ENCODE results near the gene CIROP. TPM values are rescaled to one million over a fixed set of nuclear protein-coding genes. Genes with fewer than 3 reads are reported as not detected.

Gene CIROP
- total RNA-seq, 2 experiments from 2014 or later = not detected

DNA sequence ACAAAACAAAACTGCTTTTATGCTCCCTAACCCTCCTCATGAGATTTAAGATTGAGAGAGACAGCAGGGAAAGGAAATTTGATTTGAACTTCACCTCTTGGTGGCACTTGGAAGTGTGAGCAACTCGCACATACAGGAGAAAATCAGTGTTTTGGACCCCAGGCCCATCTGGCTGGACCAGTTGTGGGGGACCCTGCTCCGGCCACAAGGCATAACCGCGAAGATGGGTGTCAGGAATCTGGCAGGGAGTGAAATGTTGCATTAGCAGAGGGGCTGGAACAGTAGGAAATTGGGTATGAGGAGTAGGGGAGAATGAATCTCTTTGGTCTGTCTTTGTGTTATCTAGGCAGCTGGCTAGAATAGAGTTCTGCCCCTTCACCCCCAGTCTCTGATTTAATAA lies 1.2 kb downstream of the CIROP start:
- no peaks in the 10 kb centered on the region for H3K9me3 Mint-ChIP-seq
- DNase-seq (no peak), ATAC-seq (ENCODE audit: poor library complexity) (no peak)
- Histone ChIP-seq H3K4me1 (ENCODE audit: insufficient read depth, low read length) (no peaks in the 10 kb centered on the region), H3K9me3 (ENCODE audit: control insufficient read depth in 1 of 2, insufficient read depth in 1 of 2, low read length in 2 of 2) (no peaks in the 10 kb centered on the region), H3K27me3 (ENCODE audit: control insufficient read depth in 1 of 2, insufficient read depth in 2 of 2, low read length in 2 of 2) (no peaks in the 10 kb centered on the region), H3K4me3 (ENCODE audit: low read length) (no peak overlapping the region), H3K36me3 (ENCODE audit: insufficient read depth, low read length) (peaks cover 9% of the 10 kb centered on the region), H3K27ac (ENCODE audit: low read depth in 1 of 2, low read length in 2 of 2) (no peak overlapping the region)
- TF ChIP-seq, protein P1, sequence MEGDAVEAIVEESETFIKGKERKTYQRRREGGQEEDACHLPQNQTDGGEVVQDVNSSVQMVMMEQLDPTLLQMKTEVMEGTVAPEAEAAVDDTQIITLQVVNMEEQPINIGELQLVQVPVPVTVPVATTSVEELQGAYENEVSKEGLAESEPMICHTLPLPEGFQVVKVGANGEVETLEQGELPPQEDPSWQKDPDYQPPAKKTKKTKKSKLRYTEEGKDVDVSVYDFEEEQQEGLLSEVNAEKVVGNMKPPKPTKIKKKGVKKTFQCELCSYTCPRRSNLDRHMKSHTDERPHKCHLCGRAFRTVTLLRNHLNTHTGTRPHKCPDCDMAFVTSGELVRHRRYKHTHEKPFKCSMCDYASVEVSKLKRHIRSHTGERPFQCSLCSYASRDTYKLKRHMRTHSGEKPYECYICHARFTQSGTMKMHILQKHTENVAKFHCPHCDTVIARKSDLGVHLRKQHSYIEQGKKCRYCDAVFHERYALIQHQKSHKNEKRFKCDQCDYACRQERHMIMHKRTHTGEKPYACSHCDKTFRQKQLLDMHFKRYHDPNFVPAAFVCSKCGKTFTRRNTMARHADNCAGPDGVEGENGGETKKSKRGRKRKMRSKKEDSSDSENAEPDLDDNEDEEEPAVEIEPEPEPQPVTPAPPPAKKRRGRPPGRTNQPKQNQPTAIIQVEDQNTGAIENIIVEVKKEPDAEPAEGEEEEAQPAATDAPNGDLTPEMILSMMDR (IDR thresholded peaks at IDR 0.05) = no peak
- H3K27ac Mint-ChIP-seq = no peak overlapping the region
- intact Hi-C loops (cut with DNase I, micrococcal nuclease) = no loop called here
- peaks cover 16% of the 10 kb centered on the region for H3K4me1 Mint-ChIP-seq (ENCODE audit: low read depth)
- no peaks in the 10 kb centered on the region for H3K27me3 Mint-ChIP-seq
- no peak overlapping the region for H3K4me3 Mint-ChIP-seq
- H3K36me3 Mint-ChIP-seq (ENCODE audit: low read depth) = peaks cover 12% of the 10 kb centered on the region
- ChIA-PET CTCF (interaction anchor here (0.6 to 1.5 kb wide), 3 partner anchors 17 to 196 kb away, joined by 3 to 4 read pairs (median 4); no protein-coding TSS in a partner anchor), POLR2A (no interaction called here)

DNA sequence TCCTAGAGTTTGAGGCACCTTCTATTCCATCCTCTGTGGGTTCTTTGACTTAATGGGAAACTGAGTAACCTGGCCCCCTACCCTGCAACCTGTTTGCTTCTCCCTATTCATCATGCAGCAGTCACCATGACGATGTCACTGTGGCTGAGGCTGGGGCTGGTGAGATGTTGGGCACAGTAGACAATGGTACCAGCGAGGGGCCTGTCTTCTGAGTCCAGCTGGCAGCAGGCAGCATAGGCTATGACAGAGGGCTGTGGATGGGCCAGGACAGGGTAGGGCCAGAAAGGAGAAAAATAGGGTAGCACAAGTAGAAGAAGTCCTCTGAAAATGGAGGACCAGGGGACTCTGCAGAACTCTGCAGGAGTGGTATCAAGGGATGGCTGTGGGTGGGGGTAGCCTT lies 2.0 kb downstream of the CIROP start:
- POLR2A ChIA-PET = interaction anchor here (1.0 kb wide), 1 partner anchor 17 kb away, joined by 4 read pairs; no protein-coding TSS in a partner anchor
- H3K9me3 Mint-ChIP-seq = no peaks in the 10 kb centered on the region
- Histone ChIP-seq H3K27ac (ENCODE audit: low read depth in 1 of 2, low read length in 2 of 2) (no peak overlapping the region), H3K9me3 (ENCODE audit: control insufficient read depth in 1 of 2, insufficient read depth in 1 of 2, low read length in 2 of 2) (no peaks in the 10 kb centered on the region), H3K4me3 (ENCODE audit: low read length) (no peak overlapping the region), H3K4me1 (ENCODE audit: insufficient read depth, low read length) (peaks cover 2% of the 10 kb centered on the region), H3K36me3 (ENCODE audit: insufficient read depth, low read length) (peaks cover 17% of the 10 kb centered on the region), H3K27me3 (ENCODE audit: control insufficient read depth in 1 of 2, insufficient read depth in 2 of 2, low read length in 2 of 2) (no peaks in the 10 kb centered on the region)
- peaks cover 20% of the 10 kb centered on the region for H3K36me3 Mint-ChIP-seq (ENCODE audit: low read depth)
- H3K27ac Mint-ChIP-seq = no peak overlapping the region
- CTCF ChIA-PET = interaction anchor here (1.4 kb wide), 1 partner anchor 17 kb away, joined by 3 read pairs; no protein-coding TSS in a partner anchor
- ATAC-seq (ENCODE audit: poor library complexity) (no peak), DNase-seq (no peak)
- peaks cover 17% of the 10 kb centered on the region for H3K4me1 Mint-ChIP-seq (ENCODE audit: low read depth)
- no peak overlapping the region for H3K4me3 Mint-ChIP-seq
- intact Hi-C loops (cut with DNase I, micrococcal nuclease) = no loop called here
- TF ChIP-seq, protein P1 (IDR thresholded peaks at IDR 0.05) = no peak
- no peaks in the 10 kb centered on the region for H3K27me3 Mint-ChIP-seq

DNA sequence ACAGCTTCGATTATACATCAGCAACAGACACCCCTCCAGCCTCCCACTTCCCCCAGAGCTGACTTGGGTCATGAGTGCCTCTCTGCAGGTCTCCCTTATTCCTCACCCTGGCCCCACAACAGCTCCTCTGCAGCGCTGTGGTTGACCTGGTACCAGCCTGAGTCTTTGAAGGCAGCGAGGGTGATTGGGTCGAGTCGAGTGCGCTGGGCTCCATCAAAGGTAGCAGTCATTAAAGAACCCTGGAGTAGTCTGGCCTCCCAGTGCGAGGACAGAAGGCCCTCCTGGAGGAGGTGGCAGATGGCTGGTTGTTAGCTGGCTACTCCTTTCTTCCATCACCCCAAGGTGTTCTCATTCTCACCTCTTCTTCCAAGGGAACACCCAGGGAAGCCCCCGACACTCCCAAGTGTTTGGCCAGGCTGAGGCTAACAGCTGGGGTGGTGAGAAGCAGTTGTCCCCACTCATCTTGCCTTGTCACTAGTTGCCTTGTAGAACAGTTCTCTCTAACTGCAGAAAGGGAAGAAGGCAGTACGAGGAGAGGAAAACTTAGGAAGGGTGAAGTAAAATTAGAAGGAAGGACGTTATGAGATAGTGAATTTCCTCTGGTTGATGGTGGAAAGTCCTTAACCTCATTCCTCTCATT lies 2.7 kb downstream of the CIROP start:
- no peaks in the 10 kb centered on the region for H3K27me3 ChIP-seq (ENCODE audit: control insufficient read depth in 1 of 2, insufficient read depth in 2 of 2, low read length in 2 of 2)
- H3K4me3 Mint-ChIP-seq = no peak overlapping the region
- ATAC-seq (ENCODE audit: poor library complexity) = no peak
- H3K9me3 ChIP-seq (ENCODE audit: control insufficient read depth in 1 of 2, insufficient read depth in 1 of 2, low read length in 2 of 2) = no peaks in the 10 kb centered on the region
- ChIA-PET POLR2A (interaction anchor here (1.0 kb wide), 1 partner anchor 18 kb away, joined by 4 read pairs; no protein-coding TSS in a partner anchor), CTCF (interaction anchor here (1.4 kb wide), 1 partner anchor 18 kb away, joined by 3 read pairs; no protein-coding TSS in a partner anchor)
- H3K4me1 Mint-ChIP-seq (ENCODE audit: low read depth) = peaks cover 24% of the 10 kb centered on the region
- no peak overlapping the region for H3K27ac Mint-ChIP-seq
- no peaks in the 10 kb centered on the region for H3K27me3 Mint-ChIP-seq
- peaks cover 21% of the 10 kb centered on the region for H3K36me3 ChIP-seq (ENCODE audit: insufficient read depth, low read length)
- H3K4me1 ChIP-seq (ENCODE audit: insufficient read depth, low read length) = peaks cover 4% of the 10 kb centered on the region
- intact Hi-C loops (cut with DNase I, micrococcal nuclease) = no loop called here
- no peaks in the 10 kb centered on the region for H3K9me3 Mint-ChIP-seq
- DNase-seq = no peak
- H3K4me3 ChIP-seq (ENCODE audit: low read length) = no peak overlapping the region
- TF ChIP-seq, protein P1 (IDR thresholded peaks at IDR 0.05) = no peak
- peaks cover 27% of the 10 kb centered on the region for H3K36me3 Mint-ChIP-seq (ENCODE audit: low read depth)
- no peak overlapping the region for H3K27ac ChIP-seq (ENCODE audit: low read depth in 1 of 2, low read length in 2 of 2)

Data from CD4-positive, alpha-beta T cell (primary cell).